ENCODE results near the gene CALCOCO1. TPM values are rescaled to one million over a fixed set of nuclear protein-coding genes. Genes with fewer than 3 reads are reported as not detected.

Gene CALCOCO1
- total RNA-seq, 1 donor from 2014 or later, result 101 TPM

- TF ChIP-seq, protein P1, sequence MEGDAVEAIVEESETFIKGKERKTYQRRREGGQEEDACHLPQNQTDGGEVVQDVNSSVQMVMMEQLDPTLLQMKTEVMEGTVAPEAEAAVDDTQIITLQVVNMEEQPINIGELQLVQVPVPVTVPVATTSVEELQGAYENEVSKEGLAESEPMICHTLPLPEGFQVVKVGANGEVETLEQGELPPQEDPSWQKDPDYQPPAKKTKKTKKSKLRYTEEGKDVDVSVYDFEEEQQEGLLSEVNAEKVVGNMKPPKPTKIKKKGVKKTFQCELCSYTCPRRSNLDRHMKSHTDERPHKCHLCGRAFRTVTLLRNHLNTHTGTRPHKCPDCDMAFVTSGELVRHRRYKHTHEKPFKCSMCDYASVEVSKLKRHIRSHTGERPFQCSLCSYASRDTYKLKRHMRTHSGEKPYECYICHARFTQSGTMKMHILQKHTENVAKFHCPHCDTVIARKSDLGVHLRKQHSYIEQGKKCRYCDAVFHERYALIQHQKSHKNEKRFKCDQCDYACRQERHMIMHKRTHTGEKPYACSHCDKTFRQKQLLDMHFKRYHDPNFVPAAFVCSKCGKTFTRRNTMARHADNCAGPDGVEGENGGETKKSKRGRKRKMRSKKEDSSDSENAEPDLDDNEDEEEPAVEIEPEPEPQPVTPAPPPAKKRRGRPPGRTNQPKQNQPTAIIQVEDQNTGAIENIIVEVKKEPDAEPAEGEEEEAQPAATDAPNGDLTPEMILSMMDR (IDR thresholded peaks at IDR 0.05; ENCODE audit: unreplicated experiment), result peak; percentile 97
- Mint-ChIP-seq H3K27ac (peak within 1 kb of the TSS; percentile 97), H3K9me3 (ENCODE audit: low read depth) (no peaks in the 10 kb centered on the region), H3K27me3 (peaks cover 13% of the 10 kb centered on the region), H3K4me3 (ENCODE audit: low read depth) (peak within 1 kb of the TSS; percentile 91), H3K4me1 (ENCODE audit: low read depth) (peaks cover 24% of the 10 kb centered on the region), H3K36me3 (ENCODE audit: insufficient read depth) (peaks cover 15% of the 10 kb centered on the region)
- peak; percentile 95 for DNase-seq (ENCODE audit: low spot score, unreplicated experiment)
Measured at GRCh38 chr12:53675701-53676607, 51.3 kb downstream of the CALCOCO1 start, which contains the start of gene ATP5MC2. TSS of gene ATP5MC2 (minus strand) at chr12:53676083. CDS start at chr12:53672614, 3,469 bp downstream.

DNA sequence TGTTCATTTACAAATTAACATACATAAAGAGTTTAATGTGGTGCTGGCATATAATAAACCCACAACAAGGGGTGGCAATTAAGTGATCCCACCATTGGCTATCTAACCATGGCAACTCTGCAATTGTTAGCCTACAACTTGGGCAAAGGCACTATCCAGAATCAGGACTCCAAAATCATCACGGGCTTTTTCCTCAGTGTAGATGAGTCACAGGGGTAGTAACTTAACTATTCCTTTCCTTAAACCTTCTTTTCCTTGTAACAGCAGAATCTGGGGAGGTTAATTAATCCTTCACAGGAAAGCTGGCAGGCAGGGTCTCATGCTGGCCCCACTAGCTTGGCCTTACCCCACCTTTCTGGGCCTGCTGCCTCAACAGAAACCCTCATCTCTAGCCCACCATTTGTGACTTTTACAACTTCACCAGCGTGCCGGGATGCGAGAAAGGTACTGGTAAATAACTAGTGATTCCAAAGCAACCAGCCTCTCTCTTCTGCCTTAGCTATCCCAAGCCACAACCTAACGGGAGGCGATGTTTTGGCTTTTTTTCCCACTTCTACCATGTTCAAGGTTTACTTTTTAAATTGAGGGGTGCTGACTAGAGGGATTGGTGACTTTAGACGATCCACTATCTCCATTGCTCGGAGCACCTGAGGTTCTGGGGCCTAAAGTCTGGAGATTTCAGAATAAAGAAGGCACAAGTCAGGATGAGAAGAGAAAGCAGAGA, 52.1 kb downstream of the CALCOCO1 start:
- no peak for DNase-seq (ENCODE audit: low spot score, unreplicated experiment)
- H3K9me3 Mint-ChIP-seq (ENCODE audit: low read depth), result no peaks in the 10 kb centered on the region
- peaks cover 24% of the 10 kb centered on the region for H3K4me1 Mint-ChIP-seq (ENCODE audit: low read depth)
- H3K36me3 Mint-ChIP-seq (ENCODE audit: insufficient read depth), result peaks cover 15% of the 10 kb centered on the region
- TF ChIP-seq, protein P1 (IDR thresholded peaks at IDR 0.05; ENCODE audit: unreplicated experiment), result no peak
- H3K27ac Mint-ChIP-seq, result peak overlapping the region; percentile 97
- peak overlapping the region; percentile 91 for H3K4me3 Mint-ChIP-seq (ENCODE audit: low read depth)
- H3K27me3 Mint-ChIP-seq, result peaks cover 11% of the 10 kb centered on the region

DNA sequence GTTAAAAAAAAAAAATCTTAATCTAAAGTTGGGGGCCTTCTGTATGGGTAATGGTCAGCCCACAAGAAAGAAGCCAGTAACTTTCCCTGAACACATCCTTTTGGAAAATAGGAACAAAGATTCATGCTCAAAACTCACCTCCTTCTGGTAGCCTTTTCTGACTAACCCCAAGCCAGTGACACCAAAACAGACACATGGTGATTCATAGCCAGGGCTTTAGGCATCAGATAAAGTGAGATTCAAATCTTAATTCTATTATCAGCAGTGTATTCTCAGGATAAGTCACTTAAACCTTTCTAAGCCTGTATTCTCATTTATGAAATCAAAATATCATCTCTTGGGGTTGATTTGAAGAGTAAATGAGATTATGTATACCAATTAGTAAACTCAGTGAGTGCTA, 56.3 kb downstream of the CALCOCO1 start:
- no peaks in the 10 kb centered on the region for H3K9me3 Mint-ChIP-seq (ENCODE audit: low read depth)
- DNase-seq (ENCODE audit: low spot score, unreplicated experiment), result no peak
- no peak overlapping the region for H3K4me3 Mint-ChIP-seq (ENCODE audit: low read depth)
- TF ChIP-seq, protein P1 (IDR thresholded peaks at IDR 0.05; ENCODE audit: unreplicated experiment), result no peak
- H3K27ac Mint-ChIP-seq, result peak overlapping the region; percentile 65
- H3K4me1 Mint-ChIP-seq (ENCODE audit: low read depth), result peaks cover 10% of the 10 kb centered on the region
- H3K36me3 Mint-ChIP-seq (ENCODE audit: insufficient read depth), result peaks cover 24% of the 10 kb centered on the region
- H3K27me3 Mint-ChIP-seq, result no peaks in the 10 kb centered on the region

DNA sequence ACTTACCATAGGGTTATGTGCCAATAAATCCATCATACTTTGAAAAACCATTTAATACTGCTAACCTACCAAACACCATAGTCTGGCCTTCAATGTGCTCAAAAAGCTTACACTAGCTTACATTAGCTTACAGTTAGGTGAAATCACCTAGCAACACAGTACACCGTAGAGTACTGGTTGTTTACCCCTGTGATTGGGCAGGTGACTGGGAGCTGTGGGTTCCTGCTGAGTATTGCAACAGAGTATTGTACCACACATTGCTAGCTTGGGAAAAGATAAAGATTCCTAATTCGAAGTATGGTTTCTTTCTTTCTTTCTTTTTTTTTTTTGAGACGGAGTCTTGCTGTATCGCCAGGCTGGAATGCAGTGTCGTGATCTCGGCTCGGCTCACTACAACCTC, 56.9 kb downstream of the CALCOCO1 start:
- Mint-ChIP-seq H3K27ac (no peak overlapping the region), H3K4me1 (ENCODE audit: low read depth) (peaks cover 7% of the 10 kb centered on the region), H3K4me3 (ENCODE audit: low read depth) (no peak overlapping the region), H3K36me3 (ENCODE audit: insufficient read depth) (peaks cover 29% of the 10 kb centered on the region), H3K9me3 (ENCODE audit: low read depth) (no peaks in the 10 kb centered on the region), H3K27me3 (no peaks in the 10 kb centered on the region)
- DNase-seq (ENCODE audit: low spot score, unreplicated experiment), result no peak
- TF ChIP-seq, protein P1 (IDR thresholded peaks at IDR 0.05; ENCODE audit: unreplicated experiment), result no peak

GRCh38 chr12:53667080-53667479, 60.2 kb downstream of the CALCOCO1 start:
- no peaks in the 10 kb centered on the region for H3K9me3 Mint-ChIP-seq (ENCODE audit: low read depth)
- DNase-seq (ENCODE audit: low spot score, unreplicated experiment), result no peak
- H3K27me3 Mint-ChIP-seq, result no peaks in the 10 kb centered on the region
- TF ChIP-seq, protein P1 (IDR thresholded peaks at IDR 0.05; ENCODE audit: unreplicated experiment), result no peak
- peaks cover 36% of the 10 kb centered on the region for H3K36me3 Mint-ChIP-seq (ENCODE audit: insufficient read depth)
- no peak overlapping the region for H3K4me3 Mint-ChIP-seq (ENCODE audit: low read depth)
- H3K27ac Mint-ChIP-seq, result no peak overlapping the region
- H3K4me1 Mint-ChIP-seq (ENCODE audit: low read depth), result no peaks in the 10 kb centered on the region
